CD4-positive, alpha-beta T cell (primary cell): Measurements from ENCODE around the gene DYNC2LI1. TPM values are rescaled to one million over a fixed set of nuclear protein-coding genes. Genes with fewer than 3 reads are reported as not detected.

Source experiments
- ATAC-seq: fragments of 200-7000 bp; cut with Tn5 transposase; one replicate; pipeline ENCODE4 v1.10.0; 2022; ENCODE audit warnings: mild to moderate bottlenecking; ENCODE audit not compliant: poor library complexity
- CTCF ChIA-PET: fragments of 350-600 bp; sonication (Branson Sonifier 250); formaldehyde crosslinking; loops from one replicate; lab custom pipeline; 2021; ENCODE audit warnings: antibody characterized with exemption, inconsistent platforms; lab: Charles Lee
- POLR2A ChIA-PET: fragments of 350-600 bp; sonication (Branson Sonifier 250); formaldehyde crosslinking; loops from one replicate; lab custom pipeline; 2021; ENCODE audit warnings: antibody characterized with exemption, inconsistent platforms; lab: Charles Lee
- DNase-seq, 14 experiments: peaks; one replicate each; pipeline ENCODE4 v3.0.0-alpha.2; 2013 to 2020; ENCODE audit warnings: mixed read lengths in 2 of 14
- H3K27ac ChIP-seq, 2 donors: one replicate each; pipeline versions ENCODE4 v1.5.1 to v1.7.0; 2013; ENCODE audit warnings: low read length in 2 of 2, low read depth in 1 of 2, mild to moderate bottlenecking in 1 of 2
- H3K27me3 ChIP-seq, 2 experiments: 1 replicate in 1 of 2; 2 replicates in 1 of 2; pipeline versions ENCODE4 v1.6.1 to v1.7.0; 2013; ENCODE audit warnings: low read length in 2 of 2, control low read depth in 1 of 2, mild to moderate bottlenecking in 1 of 2, moderate library complexity in 1 of 2; ENCODE audit not compliant: insufficient read depth in 2 of 2, control insufficient read depth in 1 of 2
- H3K36me3 ChIP-seq: one replicate; pipeline ENCODE4 v1.6.1; 2013; ENCODE audit warnings: low read length, control low read depth; ENCODE audit not compliant: insufficient read depth
- H3K4me1 ChIP-seq: one replicate; pipeline ENCODE4 v1.6.1; 2013; ENCODE audit warnings: low read length, control low read depth; ENCODE audit not compliant: insufficient read depth
- H3K4me3 ChIP-seq: one replicate; pipeline ENCODE4 v1.5.1; 2013; ENCODE audit warnings: mild to moderate bottlenecking, low read length, moderate library complexity
- H3K9me3 ChIP-seq, 2 experiments: 1 replicate in 1 of 2; 2 replicates in 1 of 2; pipeline versions ENCODE4 v1.6.1 to v1.7.0; 2013; ENCODE audit warnings: low read length in 2 of 2, mild to moderate bottlenecking in 2 of 2, control low read depth in 1 of 2, moderate library complexity in 1 of 2; ENCODE audit not compliant: control insufficient read depth in 1 of 2, insufficient read depth in 1 of 2
- H3K27ac Mint-ChIP-seq: one replicate; pipeline ENCODE4 v1.8.0; 2020; ENCODE audit warnings: mixed read lengths
- H3K27me3 Mint-ChIP-seq: one replicate; pipeline ENCODE4 v1.8.0; 2021; ENCODE audit warnings: mixed read lengths
- H3K36me3 Mint-ChIP-seq: one replicate; pipeline ENCODE4 v1.8.0; 2021; ENCODE audit warnings: low read depth, mixed read lengths
- H3K4me1 Mint-ChIP-seq: one replicate; pipeline ENCODE4 v1.8.0; 2021; ENCODE audit warnings: low read depth, mixed read lengths
- H3K4me3 Mint-ChIP-seq: one replicate; pipeline ENCODE4 v1.8.0; 2020; ENCODE audit warnings: mild to moderate bottlenecking, mixed read lengths
- H3K9me3 Mint-ChIP-seq: one replicate; pipeline ENCODE4 v1.8.0; 2020; ENCODE audit warnings: mixed read lengths
- CTCF ChIP-seq: fragments of 200-600 bp; IDR thresholded peaks from one replicate; pipeline ENCODE4 v1.8.0; 2022; ENCODE audit warnings: antibody characterized with exemption, mild to moderate bottlenecking
- intact Hi-C, 2 experiments: fragments of 100-400 bp; cut with DNase I in 1 of 2; cut with micrococcal nuclease in 1 of 2; formaldehyde crosslinking; loops; one replicate each; pipeline versions ENCODE4 v1.15.1 to v1.9.0; 2023 to 2025; cut with DNase I, micrococcal nuclease
- total RNA-seq, 174 experiments: library from RNA in 2 of 174; stranded (reverse) in 2 of 174; gene quantifications; one replicate each; pipeline ENCODE4 v1.2.3 and lab custom pipeline; 2021 to 2026

Gene DYNC2LI1
- total RNA-seq, 2 experiments from 2014 or later, result 2.1 to 2.2 TPM

GRCh38 chr2:43776324-43776723 is 2.5 kb downstream of the DYNC2LI1 start:
- Histone ChIP-seq H3K4me1 (peaks cover 11% of the 10 kb centered on the region), H3K27ac (no peak overlapping the region), H3K9me3 (no peaks in the 10 kb centered on the region), H3K4me3 (no peak overlapping the region), H3K36me3 (no peaks in the 10 kb centered on the region), H3K27me3 (no peaks in the 10 kb centered on the region)
- Mint-ChIP-seq H3K4me1 (peaks cover 12% of the 10 kb centered on the region), H3K27me3 (no peaks in the 10 kb centered on the region), H3K27ac (no peak overlapping the region), H3K36me3 (peaks cover 6% of the 10 kb centered on the region), H3K9me3 (no peaks in the 10 kb centered on the region), H3K4me3 (peak overlapping the region; percentile 21)
- intact Hi-C loops, result loop anchor here in 1 of 2 experiments (10.0 kb wide), 2 partner anchors 182 to 588 kb away; partner anchors contain the start of genes CAMKMT, PREPL and THADA
- TF ChIP-seq CTCF, result no peak
- ChIA-PET POLR2A (no interaction called here), CTCF (no interaction called here)
- ATAC-seq (no peak), DNase-seq (no peak)

GRCh38 chr2:43777306-43777926 is 3.6 kb downstream of the DYNC2LI1 start:
- Mint-ChIP-seq H3K4me1 (peaks cover 12% of the 10 kb centered on the region), H3K27ac (no peak overlapping the region), H3K9me3 (no peaks in the 10 kb centered on the region), H3K27me3 (no peaks in the 10 kb centered on the region), H3K4me3 (no peak overlapping the region), H3K36me3 (peaks cover 10% of the 10 kb centered on the region)
- H3K27ac ChIP-seq, result no peak overlapping the region
- intact Hi-C loops, result loop anchor here in 1 of 2 experiments (10.0 kb wide), 2 partner anchors 183 to 587 kb away; partner anchors contain the start of genes CAMKMT, PREPL and THADA
- TF ChIP-seq CTCF, result no peak
- peaks cover 11% of the 10 kb centered on the region for H3K4me1 ChIP-seq
- CTCF ChIA-PET, result no interaction called here
- no peak overlapping the region for H3K4me3 ChIP-seq
- POLR2A ChIA-PET, result no interaction called here
- H3K36me3 ChIP-seq, result no peaks in the 10 kb centered on the region
- H3K27me3 ChIP-seq, result no peaks in the 10 kb centered on the region
- H3K9me3 ChIP-seq, result no peaks in the 10 kb centered on the region
- DNase-seq (no peak), ATAC-seq (no peak)

- Histone ChIP-seq H3K4me1 (peaks cover 11% of the 10 kb centered on the region), H3K36me3 (no peaks in the 10 kb centered on the region), H3K27ac (no peak overlapping the region), H3K27me3 (no peaks in the 10 kb centered on the region), H3K9me3 (no peaks in the 10 kb centered on the region), H3K4me3 (no peak overlapping the region)
- Mint-ChIP-seq H3K36me3 (peaks cover 10% of the 10 kb centered on the region), H3K4me3 (no peak overlapping the region), H3K27ac (no peak overlapping the region), H3K27me3 (no peaks in the 10 kb centered on the region), H3K9me3 (no peaks in the 10 kb centered on the region), H3K4me1 (peaks cover 12% of the 10 kb centered on the region)
- ChIA-PET POLR2A (no interaction called here), CTCF (no interaction called here)
- intact Hi-C loops, result loop anchor here in 1 of 2 experiments (10.0 kb wide), 2 partner anchors 183 to 587 kb away; partner anchors contain the start of genes CAMKMT, PREPL and THADA
- ATAC-seq, result no peak
- no peak for TF ChIP-seq CTCF
- no peak for DNase-seq
Observed at GRCh38 chr2:43778233-43778632, 4.4 kb downstream of the DYNC2LI1 start.
